ENCODE data around the gene CH25H.
"Not testable (repeated sequence)": the region's sequence is repeated elsewhere in the genome, so short reads cannot be mapped to it uniquely, and the experiment has no call there.

CH25H gene

GRCh38 chr10:89207181-89207800 is at the start of gene CH25H:
TSS of gene CH25H (minus strand) at chr10:89207317. CDS start at chr10:89207292, 25 bp downstream.
- DNase-seq (ENCODE audit: low read depth), result no peak

GRCh38 chr10:89256340-89256739 is 49.2 kb upstream of the CH25H start:
- no peak for DNase-seq (ENCODE audit: low read depth)

GRCh38 chr10:89255793-89256192 is 48.7 kb upstream of the CH25H start:
- DNase-seq (ENCODE audit: low read depth), result no peak

- DNase-seq (ENCODE audit: low read depth), result not testable (repeated sequence)
Observed at GRCh38 chr10:89255091-89255579, 48.0 kb upstream of the CH25H start.

- no peak for DNase-seq (ENCODE audit: low read depth)
Observed at GRCh38 chr10:89252225-89252585, 45.1 kb upstream of the CH25H start.

GRCh38 chr10:89251409-89252224 is 44.5 kb upstream of the CH25H start, which contains the start of gene LIPA:
TSS of gene LIPA (minus strand) at chr10:89251775. CDS start at chr10:89247648, 4,127 bp downstream.
- DNase-seq (ENCODE audit: low read depth), result peak; percentile 91

- DNase-seq (ENCODE audit: low read depth), result no peak
Observed at GRCh38 chr10:89250865-89251408, 43.8 kb upstream of the CH25H start.

- no peak for DNase-seq (ENCODE audit: low read depth)
Observed at GRCh38 chr10:89248990-89249389, 41.9 kb upstream of the CH25H start.

GRCh38 chr10:89247623-89248022 is 40.5 kb upstream of the CH25H start:
- DNase-seq (ENCODE audit: low read depth), result not testable (repeated sequence)

GRCh38 chr10:89245802-89246201 is 38.7 kb upstream of the CH25H start:
- no peak for DNase-seq (ENCODE audit: low read depth)

- no peak for DNase-seq (ENCODE audit: low read depth)
Observed at GRCh38 chr10:89242840-89243568, 35.9 kb upstream of the CH25H start.

GRCh38 chr10:89242345-89242684 is 35.2 kb upstream of the CH25H start:
- no peak for DNase-seq (ENCODE audit: low read depth)

GRCh38 chr10:89241486-89242344 is 34.6 kb upstream of the CH25H start:
- no peak for DNase-seq (ENCODE audit: low read depth)

GRCh38 chr10:89241026-89241425 is 33.9 kb upstream of the CH25H start:
- DNase-seq (ENCODE audit: low read depth), result no peak

GRCh38 chr10:89240519-89240918 is 33.4 kb upstream of the CH25H start:
- DNase-seq (ENCODE audit: low read depth), result no peak

GRCh38 chr10:89238956-89239644 is 32.0 kb upstream of the CH25H start:
- no peak for DNase-seq (ENCODE audit: low read depth)

GRCh38 chr10:89237849-89238248 is 30.7 kb upstream of the CH25H start:
- DNase-seq (ENCODE audit: low read depth), result no peak

- DNase-seq (ENCODE audit: low read depth), result no peak
Observed at GRCh38 chr10:89236226-89236797, 29.2 kb upstream of the CH25H start.

GRCh38 chr10:89235073-89235798 is 28.1 kb upstream of the CH25H start:
- DNase-seq (ENCODE audit: low read depth), result no peak

- no peak for DNase-seq (ENCODE audit: low read depth)
Observed at GRCh38 chr10:89233033-89233432, 25.9 kb upstream of the CH25H start.
